B cell (primary cell): ENCODE measurements around the gene MTX3. TPM values are rescaled to one million over a fixed set of nuclear protein-coding genes. Genes with fewer than 3 reads are reported as not detected.

Experiments
- ATAC-seq: fragments of 200-7000 bp; cut with Tn5 transposase; one replicate; pipeline ENCODE4 v1.10.0; 2021; ENCODE audit warnings: low read depth, mild to moderate bottlenecking, moderate number of reproducible peaks, moderate library complexity
- CTCF ChIA-PET: fragments of 350-600 bp; sonication (Branson Sonifier 250); formaldehyde crosslinking; loops from one replicate; lab custom pipeline; 2021; ENCODE audit warnings: antibody characterized with exemption, inconsistent platforms; lab: Charles Lee
- POLR2A ChIA-PET: fragments of 350-600 bp; sonication (Branson Sonifier 250); formaldehyde crosslinking; loops from one replicate; lab custom pipeline; 2021; ENCODE audit warnings: antibody characterized with exemption; lab: Charles Lee
- DNase-seq: peaks from one replicate; pipeline ENCODE4 v3.0.0; 2013
- H2AFZ ChIP-seq: 2 replicates; pipeline ENCODE4 v1.6.1; 2012; ENCODE audit warnings: mild to moderate bottlenecking, low read depth, low read length; ENCODE audit not compliant: insufficient read depth, poor library complexity, severe bottlenecking
- H3K27ac ChIP-seq, 2 donors: 1 replicate in 1 of 2; 2 replicates in 1 of 2; pipeline ENCODE4 v1.5.1; 2012 to 2013; ENCODE audit warnings: low read length in 2 of 2, mild to moderate bottlenecking in 2 of 2, moderate library complexity in 1 of 2
- H3K27me3 ChIP-seq, 4 experiments: fragments of 200-600 bp in 1 of 4; sonication (generic) in 1 of 4; replicated peaks in 1 of 4; 1 replicate in 2 of 4; 2 replicates in 2 of 4; pipeline versions ENCODE4 v1.6.1 to v1.7.0; 2013 to 2016; ENCODE audit warnings: low read length in 3 of 4, mild to moderate bottlenecking in 2 of 4, mixed read lengths in 1 of 4, moderate library complexity in 1 of 4; ENCODE audit not compliant: insufficient read depth in 4 of 4, control insufficient read depth in 3 of 4; ENCODE audit errors: control extremely low read depth in 1 of 4
- H3K36me3 ChIP-seq, 2 experiments: replicated peaks in 1 of 2; 1 replicate in 1 of 2; 2 replicates in 1 of 2; pipeline versions ENCODE4 v1.6.1 to v1.7.1; 2013; ENCODE audit warnings: low read length in 1 of 2; ENCODE audit not compliant: insufficient read depth in 2 of 2, control insufficient read depth in 1 of 2; ENCODE audit errors: control extremely low read depth in 1 of 2, extremely low read depth in 1 of 2
- H3K4me1 ChIP-seq, 2 donors: fragments of 200-600 bp in 1 of 2; sonication (generic) in 1 of 2; 1 replicate in 1 of 2; 2 replicates in 1 of 2; pipeline versions ENCODE4 v1.5.1 to v1.6.1; 2013 to 2017; ENCODE audit warnings: low read length in 2 of 2; ENCODE audit not compliant: control insufficient read depth in 2 of 2, insufficient read depth in 2 of 2
- H3K4me2 ChIP-seq: replicated peaks from 2 replicates; pipeline ENCODE3; 2012; ENCODE audit warnings: mild to moderate bottlenecking, low read depth, low read length; ENCODE audit not compliant: poor library complexity, severe bottlenecking
- H3K4me3 ChIP-seq, 5 experiments: fragments of 200-600 bp in 1 of 5; sonication (generic) in 1 of 5; 1 replicate in 3 of 5; 2 replicates in 2 of 5; pipeline versions ENCODE4 v1.5.1 to v1.7.0; 2011 to 2016; ENCODE audit warnings: low read length in 4 of 5, mild to moderate bottlenecking in 4 of 5, low read depth in 2 of 5, control low read depth in 1 of 5, moderate library complexity in 1 of 5; ENCODE audit not compliant: insufficient read depth in 1 of 5; ENCODE audit errors: control extremely low read depth in 1 of 5, extremely low read depth in 1 of 5
- H3K79me2 ChIP-seq: fragments of 200-600 bp; sonication (generic); one replicate; pipeline ENCODE4 v1.6.0; 2016; ENCODE audit warnings: low read length; ENCODE audit not compliant: control insufficient read depth, insufficient read depth
- H3K9ac ChIP-seq: fragments of 200-600 bp; sonication (generic); 2 replicates; pipeline ENCODE4 v1.6.1; 2017; ENCODE audit warnings: mild to moderate bottlenecking, low read length, moderate library complexity
- H3K9me3 ChIP-seq, 3 donors: one replicate each; pipeline versions ENCODE4 v1.6.1 to v1.7.1; 2013; ENCODE audit warnings: low read length in 2 of 3; ENCODE audit not compliant: control insufficient read depth in 2 of 3, insufficient read depth in 1 of 3; ENCODE audit errors: control extremely low read depth in 1 of 3
- H4K20me1 ChIP-seq: 2 replicates; pipeline ENCODE4 v1.6.0; 2012; ENCODE audit warnings: mild to moderate bottlenecking, low read length; ENCODE audit not compliant: insufficient read depth, control insufficient read depth, poor library complexity, severe bottlenecking
- H3K27ac Mint-ChIP-seq: one replicate; pipeline ENCODE4 v1.8.0; 2021; ENCODE audit warnings: mixed read lengths
- H3K27me3 Mint-ChIP-seq: one replicate; pipeline ENCODE4 v1.8.0; 2021; ENCODE audit warnings: mixed read lengths
- H3K4me1 Mint-ChIP-seq: one replicate; pipeline ENCODE4 v1.8.0; 2021; ENCODE audit warnings: mixed read lengths
- H3K4me3 Mint-ChIP-seq: one replicate; pipeline ENCODE4 v1.8.0; 2021; ENCODE audit warnings: mixed read lengths
- H3K9me3 Mint-ChIP-seq: one replicate; pipeline ENCODE4 v1.8.0; 2022; ENCODE audit warnings: mixed read lengths; ENCODE audit not compliant: insufficient read depth
- CTCF ChIP-seq: fragments of 200-600 bp; IDR thresholded peaks from one replicate; pipeline ENCODE4 v1.8.0; 2022; ENCODE audit warnings: antibody characterized with exemption, mild to moderate bottlenecking
- EZH2 ChIP-seq: IDR thresholded peaks from 2 replicates; pipeline ENCODE4 v1.6.1; 2012; ENCODE audit warnings: borderline replicate concordance, low read depth, mild to moderate bottlenecking, moderate library complexity, low read length; ENCODE audit not compliant: insufficient read depth, poor library complexity, severe bottlenecking
- WGBS: methylation state at CpG from one replicate; pipeline ENCODE4 v1.1.5; 2013; ENCODE audit warnings: missing lambda C conversion rate; ENCODE audit not compliant: insufficient coverage; 5-methylcytosine and 5-hydroxymethylcytosine counted together
- intact Hi-C: fragments of 100-400 bp; cut with micrococcal nuclease; formaldehyde crosslinking; loops from one replicate; pipeline ENCODE4 v1.10.0; 2022
- polyA plus RNA-seq: library from polyadenylated mRNA; depleted of rRNA; stranded (reverse); fragments of >200 nt; gene quantifications from 2 replicates; pipeline ENCODE4 v1.2.3, GENCODE V29; 2012
- total RNA-seq, 2 donors: library from RNA; stranded (reverse); fragments of 120-200 nt in 1 of 2; gene quantifications; 1 replicate in 1 of 2; 2 replicates in 1 of 2; pipeline versions ENCODE4 v1.2.3 to v1.2.4, GENCODE V29; 2013 to 2022

The MTX3 gene
- total and polyA plus RNA-seq, 2 donors (not counting 1 experiment from before 2014, with no cell fraction given) = 7.9 to 21.0 TPM

GRCh38 chr5:79964136-79964535 is 26.9 kb downstream of the MTX3 start:
- WGBS = 87% methylated on average over 3 of the region's 7 CpGs
- peaks cover 12% of the 10 kb centered on the region for H3K27me3 Mint-ChIP-seq
- no peak overlapping the region for H3K27ac ChIP-seq
- DNase-seq (no peak), ATAC-seq (no peak)
- no peaks in the 10 kb centered on the region for H3K4me1 ChIP-seq
- H3K9me3 ChIP-seq = no peaks in the 10 kb centered on the region
- no peak overlapping the region for H3K9ac ChIP-seq
- no peak overlapping the region for H3K4me3 Mint-ChIP-seq
- no peaks in the 10 kb centered on the region for H4K20me1 ChIP-seq
- H3K27me3 ChIP-seq = peaks cover 0 to 3% (median 0%) of the 10 kb centered on the region in 4 experiments
- ChIA-PET CTCF (no interaction called here), POLR2A (no interaction called here)
- no peaks in the 10 kb centered on the region for H3K4me1 Mint-ChIP-seq
- H3K4me2 ChIP-seq = no peak overlapping the region
- no peak for TF ChIP-seq CTCF
- no peak for TF ChIP-seq EZH2
- H3K36me3 ChIP-seq = no peaks in the 10 kb centered on the region
- intact Hi-C loops = no loop called here
- no peak overlapping the region for H2AFZ ChIP-seq
- no peaks in the 10 kb centered on the region for H3K9me3 Mint-ChIP-seq
- no peak overlapping the region for H3K27ac Mint-ChIP-seq
- H3K4me3 ChIP-seq = no peak overlapping the region
- no peaks in the 10 kb centered on the region for H3K79me2 ChIP-seq

DNA sequence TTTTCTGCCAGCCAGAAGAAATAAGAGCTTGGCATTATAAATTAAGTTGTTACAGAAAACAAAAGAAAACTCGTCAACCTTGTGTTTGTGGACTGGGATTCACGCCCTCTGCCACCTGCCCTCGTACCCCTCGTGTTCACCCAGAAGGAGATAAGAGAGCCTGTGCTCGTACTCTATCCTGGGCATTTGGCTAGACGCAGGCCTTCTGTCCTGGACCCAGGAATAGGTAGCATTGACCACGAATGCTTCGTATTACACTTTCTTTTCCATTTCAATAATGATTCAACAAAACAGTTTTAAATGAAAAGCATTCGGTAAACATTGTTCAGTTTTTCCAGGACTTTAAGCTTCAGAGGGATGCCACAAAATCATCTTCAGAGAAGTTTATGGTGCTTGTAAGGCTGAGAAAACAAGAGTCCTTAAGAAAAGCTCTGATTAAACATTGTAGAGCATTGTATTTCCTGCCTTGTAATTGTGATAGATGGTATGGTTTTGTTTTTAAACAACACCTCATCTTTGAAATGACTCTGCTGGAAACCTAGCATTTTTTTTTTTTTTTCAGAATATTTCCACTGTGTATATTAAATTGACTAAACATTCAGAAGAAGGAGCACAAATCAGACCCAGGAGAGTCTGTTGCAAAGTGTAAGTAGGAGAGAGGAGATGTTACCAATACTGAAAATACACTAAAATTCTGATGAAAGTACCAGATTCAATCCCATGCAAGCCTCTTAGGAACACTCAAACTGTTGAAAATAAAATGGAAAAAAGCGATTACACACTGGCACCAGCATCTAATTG is 27.6 kb downstream of the MTX3 start:
- Histone ChIP-seq H4K20me1 (no peaks in the 10 kb centered on the region), H3K9ac (no peak overlapping the region), H3K4me2 (no peak overlapping the region), H3K79me2 (no peaks in the 10 kb centered on the region), H2AFZ (no peak overlapping the region), H3K36me3 (no peaks in the 10 kb centered on the region), H3K4me1 (no peaks in the 10 kb centered on the region), H3K4me3 (no peak overlapping the region), H3K27ac (no peak overlapping the region), H3K27me3 (no peaks in the 10 kb centered on the region), H3K9me3 (no peaks in the 10 kb centered on the region)
- DNase-seq = no peak
- Mint-ChIP-seq H3K4me3 (no peak overlapping the region), H3K4me1 (no peaks in the 10 kb centered on the region), H3K27ac (no peak overlapping the region), H3K27me3 (peaks cover 12% of the 10 kb centered on the region), H3K9me3 (peaks cover 4% of the 10 kb centered on the region)
- TF ChIP-seq CTCF (no peak), EZH2 (no peak)
- intact Hi-C loops = no loop called here
- POLR2A ChIA-PET = no interaction called here
- CTCF ChIA-PET = no interaction called here
- WGBS = 100% methylated on average over 6 of the region's 10 CpGs
- ATAC-seq = no peak
